Activated CD8-positive, alpha-beta T cell treated with anti-CD3 and anti-CD28 coated beads, Interleukin-2, amount 10 ng/mL, durations not matched to agents 7 days and 5 days (primary cell): ENCODE data around the gene DSPP. TPM values are rescaled to one million over a fixed set of nuclear protein-coding genes. Genes with fewer than 3 reads are reported as not detected.
"Not testable (repeated sequence)": the region's sequence is repeated elsewhere in the genome, so short reads cannot be mapped to it uniquely, and the experiment has no call there.

ENCODE experiments used
- ATAC-seq: fragments of 150-1000 bp; cut with Tn5 transposase; one replicate; pipeline ENCODE4 v1.10.0; 2021; ENCODE audit warnings: moderate library complexity
- CTCF ChIA-PET: fragments of 350-600 bp; sonication (Branson Sonifier 250); formaldehyde crosslinking; loops from one replicate; lab custom pipeline; 2021; ENCODE audit warnings: antibody characterized with exemption; lab: Charles Lee
- POLR2A ChIA-PET: fragments of 350-600 bp; sonication (Branson Sonifier 250); formaldehyde crosslinking; loops from one replicate; lab custom pipeline; 2021; ENCODE audit warnings: antibody characterized with exemption; lab: Charles Lee
- DNase-seq: peaks from one replicate; pipeline ENCODE4 v3.0.0-alpha.2; 2020
- H3K27ac Mint-ChIP-seq: one replicate; pipeline ENCODE4 v1.8.0; 2021; ENCODE audit warnings: mild to moderate bottlenecking, mixed read lengths
- H3K27me3 Mint-ChIP-seq: one replicate; pipeline ENCODE4 v1.8.0; 2021; ENCODE audit warnings: low read depth, mixed read lengths
- H3K36me3 Mint-ChIP-seq: one replicate; pipeline ENCODE4 v1.8.0; 2021; ENCODE audit warnings: low read depth, mixed read lengths
- H3K4me1 Mint-ChIP-seq: one replicate; pipeline ENCODE4 v1.8.0; 2021; ENCODE audit warnings: low read depth, mixed read lengths
- H3K4me3 Mint-ChIP-seq: one replicate; pipeline ENCODE4 v1.8.0; 2021; ENCODE audit warnings: mild to moderate bottlenecking, mixed read lengths
- H3K9me3 Mint-ChIP-seq: one replicate; pipeline ENCODE4 v1.8.0; 2022; ENCODE audit warnings: mixed read lengths; ENCODE audit not compliant: insufficient read depth
- total RNA-seq, 2 experiments: library from RNA; stranded (reverse); gene quantifications; one replicate each; pipeline ENCODE4 v1.2.3, GENCODE V29; 2021

Gene DSPP
- total RNA-seq: not detected

GRCh38 chr4:87608229-87608628 is at the start of gene DSPP:
DSPP (plus strand) TSS chr4:87608529; CDS start chr4:87610909, 2,380 bp downstream.
- H3K36me3 Mint-ChIP-seq: no peaks in the 10 kb centered on the region
- no peaks in the 10 kb centered on the region for H3K27me3 Mint-ChIP-seq
- H3K4me3 Mint-ChIP-seq: no peak within 1 kb of the TSS
- H3K9me3 Mint-ChIP-seq: no peaks in the 10 kb centered on the region
- ATAC-seq (no peak), DNase-seq (no peak)
- no peak within 1 kb of the TSS for H3K27ac Mint-ChIP-seq
- ChIA-PET CTCF (interaction anchor here (0.9 kb wide), 1 partner anchor 41 kb away, joined by 3 read pairs; no protein-coding TSS in a partner anchor), POLR2A (no interaction called here)
- H3K4me1 Mint-ChIP-seq: no peaks in the 10 kb centered on the region

DNA sequence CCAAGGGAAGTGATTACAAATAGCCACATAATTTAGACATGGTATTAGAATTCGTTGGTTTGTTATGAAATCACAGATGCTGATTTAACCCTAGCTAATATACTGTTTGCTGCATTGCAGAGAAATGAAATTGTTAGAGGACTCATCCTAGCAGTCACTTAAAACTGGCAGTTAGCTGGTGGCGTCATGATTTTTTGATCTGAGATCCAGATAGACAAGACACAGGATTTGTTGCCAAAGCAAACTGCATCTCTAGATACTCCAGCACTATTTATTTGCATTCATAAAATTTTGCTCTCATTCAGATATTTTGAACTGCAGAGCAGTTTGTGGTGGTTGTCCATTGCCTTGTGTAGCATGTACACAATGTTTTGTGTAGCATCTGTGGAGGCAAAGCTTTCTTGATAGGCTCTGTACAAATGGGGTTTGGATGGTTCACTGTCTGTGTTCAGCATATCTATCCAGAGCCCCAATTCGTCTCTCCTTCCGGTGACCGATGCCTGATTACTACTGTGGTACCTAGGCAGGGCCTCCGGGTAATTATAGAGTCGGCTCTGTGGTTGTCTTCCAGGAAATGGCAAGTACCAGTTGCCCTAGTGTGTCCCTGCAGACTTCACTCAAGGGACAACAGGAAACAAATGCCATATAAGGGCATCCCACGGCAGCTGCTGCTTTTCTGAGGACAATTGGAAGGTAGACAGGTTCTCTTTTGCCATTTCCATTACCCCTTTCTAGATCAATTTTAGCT is 49.1 kb upstream of the DSPP start:
- CTCF ChIA-PET: interaction anchor here (0.6 kb wide), 1 partner anchor 15 kb away, joined by 3 read pairs; no protein-coding TSS in a partner anchor
- Mint-ChIP-seq H3K4me1 (peaks cover 37% of the 10 kb centered on the region), H3K9me3 (no peaks in the 10 kb centered on the region), H3K27me3 (no peaks in the 10 kb centered on the region), H3K4me3 (no peak overlapping the region), H3K36me3 (peaks cover 3% of the 10 kb centered on the region), H3K27ac (peak overlapping the region; percentile 68)
- POLR2A ChIA-PET: no interaction called here
- ATAC-seq (peak; percentile 99), DNase-seq (peak; percentile 85)

DNA sequence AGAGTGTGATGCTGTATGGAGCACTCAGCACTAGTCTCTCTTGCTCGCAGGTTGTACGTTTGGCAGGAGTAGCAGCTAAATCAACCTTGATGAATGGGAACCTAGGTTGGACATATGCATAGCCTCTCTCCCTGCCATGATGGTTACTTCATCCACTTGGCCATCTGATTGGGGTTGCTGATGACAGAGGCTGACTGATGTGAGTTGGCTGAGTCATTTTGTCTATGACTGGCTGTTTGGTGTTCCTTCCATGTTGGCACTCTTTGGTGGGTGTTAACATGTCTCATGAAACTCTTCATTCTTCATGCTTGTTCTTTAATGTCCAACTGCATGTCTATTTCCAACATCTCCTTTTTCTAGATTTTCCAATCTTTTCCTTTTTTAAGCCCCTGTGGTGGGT is 47.5 kb upstream of the DSPP start:
- POLR2A ChIA-PET: no interaction called here
- Mint-ChIP-seq H3K4me3 (no peak overlapping the region), H3K27ac (no peak overlapping the region), H3K9me3 (no peaks in the 10 kb centered on the region), H3K27me3 (no peaks in the 10 kb centered on the region), H3K36me3 (peaks cover 3% of the 10 kb centered on the region), H3K4me1 (peaks cover 39% of the 10 kb centered on the region)
- CTCF ChIA-PET: no interaction called here
- DNase-seq: no peak
- no peak for ATAC-seq

GRCh38 chr4:87565746-87566145 is 42.6 kb upstream of the DSPP start:
- Mint-ChIP-seq H3K4me1 (peaks cover 12% of the 10 kb centered on the region), H3K4me3 (no peak overlapping the region), H3K9me3 (no peaks in the 10 kb centered on the region), H3K27ac (no peak overlapping the region), H3K27me3 (no peaks in the 10 kb centered on the region), H3K36me3 (peaks cover 3% of the 10 kb centered on the region)
- no peak for DNase-seq
- no peak for ATAC-seq
- ChIA-PET CTCF (no interaction called here), POLR2A (no interaction called here)

DNA sequence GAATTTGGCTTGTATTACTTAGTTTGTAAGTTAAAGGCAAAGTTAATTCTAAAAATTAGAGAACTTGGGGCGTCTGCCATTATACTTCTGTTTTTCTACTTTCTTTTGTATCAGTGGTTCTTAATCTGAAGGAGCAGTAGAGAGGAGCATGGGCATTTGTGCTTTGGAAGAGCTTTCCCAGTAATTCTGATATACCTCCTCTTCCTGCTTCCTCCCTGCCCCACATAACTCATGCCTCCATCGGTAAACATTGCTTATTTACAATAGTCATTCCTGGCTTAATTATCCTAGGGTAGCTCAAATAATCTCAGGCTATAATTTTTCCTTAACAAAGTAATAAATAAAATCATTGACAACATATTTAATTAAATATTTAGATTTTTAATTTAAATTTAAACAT is 42.1 kb upstream of the DSPP start:
- H3K4me1 Mint-ChIP-seq: peaks cover 11% of the 10 kb centered on the region
- no peaks in the 10 kb centered on the region for H3K27me3 Mint-ChIP-seq

GRCh38 chr4:87567191-87567590 is 41.1 kb upstream of the DSPP start:
- Mint-ChIP-seq H3K4me1 (peaks cover 11% of the 10 kb centered on the region), H3K9me3 (no peaks in the 10 kb centered on the region), H3K36me3 (no peaks in the 10 kb centered on the region), H3K27ac (no peak overlapping the region), H3K27me3 (no peaks in the 10 kb centered on the region), H3K4me3 (no peak overlapping the region)
- no peak for ATAC-seq
- ChIA-PET POLR2A (no interaction called here), CTCF (interaction anchor here (0.8 kb wide), 1 partner anchor 40 kb away, joined by 3 read pairs; no protein-coding TSS in a partner anchor)
- no peak for DNase-seq

More for the DNA sequence above, 42.1 kb upstream of the DSPP start:
- CTCF ChIA-PET: no interaction called here
- no peak overlapping the region for H3K27ac Mint-ChIP-seq
- H3K9me3 Mint-ChIP-seq: no peaks in the 10 kb centered on the region
- no peaks in the 10 kb centered on the region for H3K36me3 Mint-ChIP-seq
- ATAC-seq (no peak), DNase-seq (no peak)
- H3K4me3 Mint-ChIP-seq: no peak overlapping the region
- POLR2A ChIA-PET: no interaction called here

- Mint-ChIP-seq H3K36me3 (no peaks in the 10 kb centered on the region), H3K27ac (no peak overlapping the region), H3K27me3 (peaks cover 3% of the 10 kb centered on the region), H3K9me3 (no peaks in the 10 kb centered on the region), H3K4me1 (peaks cover 10% of the 10 kb centered on the region), H3K4me3 (no peak overlapping the region)
- POLR2A ChIA-PET: no interaction called here
- ATAC-seq (no peak), DNase-seq (no peak)
- CTCF ChIA-PET: no interaction called here
Observed at GRCh38 chr4:87570290-87570805, 38.0 kb upstream of the DSPP start.

DNA sequence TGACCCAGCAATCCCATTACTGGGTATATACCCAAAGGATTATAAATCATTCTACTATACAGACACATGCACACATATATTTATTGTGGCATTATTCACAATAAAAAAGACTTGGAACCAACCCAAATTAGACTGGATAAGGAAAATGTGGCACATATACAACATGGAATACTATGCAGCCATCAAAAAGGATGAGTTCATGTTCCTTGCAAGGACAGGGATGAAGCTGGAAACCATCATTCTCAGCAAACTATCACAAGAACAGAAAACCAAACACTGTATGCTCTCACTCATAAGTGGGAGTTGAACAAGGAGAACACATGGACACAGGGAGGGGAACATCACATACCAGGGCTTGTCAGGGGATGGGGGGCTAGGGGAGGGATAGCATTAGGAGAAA is 34.0 kb upstream of the DSPP start:
- CTCF ChIA-PET, ATAC-seq, DNase-seq, H3K4me1 Mint-ChIP-seq, H3K4me3 Mint-ChIP-seq, H3K9me3 Mint-ChIP-seq, H3K27ac Mint-ChIP-seq, H3K27me3 Mint-ChIP-seq, POLR2A ChIA-PET, H3K36me3 Mint-ChIP-seq: not testable (repeated sequence)

- ChIA-PET POLR2A (no interaction called here), CTCF (no interaction called here)
- DNase-seq (no peak), ATAC-seq (no peak)
- no peaks in the 10 kb centered on the region for H3K9me3 Mint-ChIP-seq
- no peaks in the 10 kb centered on the region for H3K36me3 Mint-ChIP-seq
- H3K4me1 Mint-ChIP-seq: peaks cover 10% of the 10 kb centered on the region
- H3K27ac Mint-ChIP-seq: no peak overlapping the region
- H3K27me3 Mint-ChIP-seq: peaks cover 9% of the 10 kb centered on the region
- no peak overlapping the region for H3K4me3 Mint-ChIP-seq
Observed at GRCh38 chr4:87574996-87575395, 33.3 kb upstream of the DSPP start.

- Mint-ChIP-seq H3K36me3 (no peaks in the 10 kb centered on the region), H3K4me3 (no peak overlapping the region), H3K27me3 (peaks cover 9% of the 10 kb centered on the region), H3K9me3 (no peaks in the 10 kb centered on the region), H3K27ac (no peak overlapping the region), H3K4me1 (peaks cover 7% of the 10 kb centered on the region)
- ChIA-PET CTCF (no interaction called here), POLR2A (no interaction called here)
- DNase-seq (no peak), ATAC-seq (no peak)
Observed at GRCh38 chr4:87575408-87575807, 32.9 kb upstream of the DSPP start.

GRCh38 chr4:87575983-87576382 is 32.3 kb upstream of the DSPP start:
- Mint-ChIP-seq H3K4me3 (no peak overlapping the region), H3K27ac (no peak overlapping the region), H3K4me1 (peaks cover 1% of the 10 kb centered on the region), H3K27me3 (peaks cover 9% of the 10 kb centered on the region), H3K36me3 (no peaks in the 10 kb centered on the region), H3K9me3 (no peaks in the 10 kb centered on the region)
- CTCF ChIA-PET: no interaction called here
- DNase-seq (no peak), ATAC-seq (no peak)
- POLR2A ChIA-PET: no interaction called here

DNA sequence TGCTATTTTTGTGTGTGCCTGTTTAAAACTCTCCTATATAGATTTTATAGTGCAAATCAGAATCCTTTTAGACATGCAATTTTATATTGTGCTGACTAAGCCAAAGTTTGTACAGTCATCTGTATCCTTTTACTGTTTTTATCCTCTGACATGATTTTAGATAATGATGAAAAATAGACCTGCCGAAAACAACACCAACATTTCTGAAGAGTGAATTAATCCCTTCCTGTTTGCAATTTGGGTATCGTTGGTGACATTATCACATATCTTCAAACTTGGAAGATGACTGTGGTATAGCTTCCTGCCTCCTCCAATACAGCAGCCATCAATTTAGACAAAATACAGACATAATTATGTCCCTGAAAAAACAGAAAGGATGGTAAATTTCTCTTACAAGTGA is 28.9 kb upstream of the DSPP start:
- H3K27ac Mint-ChIP-seq: no peak overlapping the region
- no peaks in the 10 kb centered on the region for H3K9me3 Mint-ChIP-seq
- ATAC-seq (no peak), DNase-seq (no peak)
- CTCF ChIA-PET: no interaction called here
- H3K27me3 Mint-ChIP-seq: peaks cover 7% of the 10 kb centered on the region
- POLR2A ChIA-PET: no interaction called here
- H3K36me3 Mint-ChIP-seq: no peaks in the 10 kb centered on the region
- no peak overlapping the region for H3K4me3 Mint-ChIP-seq
- peaks cover 3% of the 10 kb centered on the region for H3K4me1 Mint-ChIP-seq
